WTC11 (cell line): ENCODE results near the gene PFDN5.

Experiments used
- AFF4 ChIP-seq: sonication (generic); formaldehyde crosslinking; IDR thresholded peaks from 2 replicates; pipeline ENCODE4 v1.8.1; 2023; ENCODE audit warnings: mild to moderate bottlenecking, missing genetic modification reagents, borderline replicate concordance
- CREM ChIP-seq: sonication (generic); formaldehyde crosslinking; IDR thresholded peaks from 2 replicates; pipeline ENCODE4 v1.8.1; 2022; ENCODE audit warnings: mild to moderate bottlenecking, missing genetic modification reagents, moderate library complexity
- ETV6 ChIP-seq: sonication (generic); formaldehyde crosslinking; IDR thresholded peaks from 2 replicates; pipeline ENCODE4 v1.8.1; 2022; ENCODE audit warnings: mild to moderate bottlenecking, missing genetic modification reagents
- FOXJ3 ChIP-seq: sonication (generic); formaldehyde crosslinking; IDR thresholded peaks from 2 replicates; pipeline ENCODE4 v1.9.0; 2021; ENCODE audit warnings: missing genetic modification reagents, mild to moderate bottlenecking, borderline replicate concordance
- JUN ChIP-seq: sonication (generic); formaldehyde crosslinking; IDR thresholded peaks from 2 replicates; pipeline ENCODE4 v1.8.0; 2023; ENCODE audit warnings: mild to moderate bottlenecking, missing genetic modification reagents
- NFE2L1 ChIP-seq: sonication (generic); formaldehyde crosslinking; IDR thresholded peaks from 2 replicates; pipeline ENCODE4 v1.8.1; 2023; ENCODE audit warnings: missing genetic modification reagents
- TEAD4 ChIP-seq: sonication (generic); formaldehyde crosslinking; IDR thresholded peaks from 2 replicates; pipeline ENCODE4 v1.8.0; 2022; ENCODE audit warnings: mild to moderate bottlenecking, missing genetic modification reagents
- TF ChIP-seq, protein P1 (sequence below): fragments of 200-600 bp; IDR thresholded peaks from 2 replicates; pipeline ENCODE4 v1.8.0; 2022; ENCODE audit warnings: antibody characterized with exemption
- TF ChIP-seq, protein P2 (sequence below): sonication (generic); formaldehyde crosslinking; IDR thresholded peaks from 2 replicates; pipeline ENCODE4 v1.8.0; 2022; ENCODE audit warnings: mild to moderate bottlenecking, missing genetic modification reagents

DNA sequence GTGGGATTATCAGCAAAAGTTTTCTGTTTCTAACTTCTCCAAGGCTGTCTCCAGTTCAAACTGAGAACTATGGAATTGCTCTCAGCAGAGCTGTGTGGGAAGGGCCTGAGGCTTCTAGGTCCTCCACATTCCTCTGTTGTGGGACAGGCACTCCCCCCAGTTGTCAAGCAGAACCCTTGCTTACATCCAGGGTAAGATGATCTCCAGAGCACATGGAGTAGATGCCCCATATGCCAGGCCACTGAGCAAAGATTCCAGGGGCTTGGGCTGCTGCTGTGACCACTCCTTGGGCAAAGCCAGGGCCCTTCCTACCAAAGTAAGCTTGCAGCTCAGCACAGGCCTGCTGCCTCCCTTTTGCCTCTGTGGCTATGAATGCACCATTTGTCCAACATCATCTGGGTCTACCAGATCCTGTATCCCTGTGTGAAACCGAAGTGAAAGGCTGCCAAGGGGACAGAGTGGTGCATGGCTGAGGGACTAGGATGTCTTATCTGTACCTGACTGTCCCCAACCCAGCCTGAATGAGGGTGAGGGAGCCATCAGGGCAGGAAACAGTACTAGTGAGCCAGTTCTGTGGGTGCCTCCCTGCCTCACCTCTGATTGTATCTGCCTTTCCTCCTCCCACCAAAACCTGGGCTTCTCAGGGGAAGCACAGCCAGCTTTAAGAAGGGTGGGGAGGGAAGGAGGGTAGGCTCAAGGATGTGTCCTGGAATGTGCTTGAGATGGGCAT lies 40.4 kb upstream of the PFDN5 start:
- TF ChIP-seq, protein P1, sequence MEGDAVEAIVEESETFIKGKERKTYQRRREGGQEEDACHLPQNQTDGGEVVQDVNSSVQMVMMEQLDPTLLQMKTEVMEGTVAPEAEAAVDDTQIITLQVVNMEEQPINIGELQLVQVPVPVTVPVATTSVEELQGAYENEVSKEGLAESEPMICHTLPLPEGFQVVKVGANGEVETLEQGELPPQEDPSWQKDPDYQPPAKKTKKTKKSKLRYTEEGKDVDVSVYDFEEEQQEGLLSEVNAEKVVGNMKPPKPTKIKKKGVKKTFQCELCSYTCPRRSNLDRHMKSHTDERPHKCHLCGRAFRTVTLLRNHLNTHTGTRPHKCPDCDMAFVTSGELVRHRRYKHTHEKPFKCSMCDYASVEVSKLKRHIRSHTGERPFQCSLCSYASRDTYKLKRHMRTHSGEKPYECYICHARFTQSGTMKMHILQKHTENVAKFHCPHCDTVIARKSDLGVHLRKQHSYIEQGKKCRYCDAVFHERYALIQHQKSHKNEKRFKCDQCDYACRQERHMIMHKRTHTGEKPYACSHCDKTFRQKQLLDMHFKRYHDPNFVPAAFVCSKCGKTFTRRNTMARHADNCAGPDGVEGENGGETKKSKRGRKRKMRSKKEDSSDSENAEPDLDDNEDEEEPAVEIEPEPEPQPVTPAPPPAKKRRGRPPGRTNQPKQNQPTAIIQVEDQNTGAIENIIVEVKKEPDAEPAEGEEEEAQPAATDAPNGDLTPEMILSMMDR = no peak
- TF ChIP-seq, protein P2, sequence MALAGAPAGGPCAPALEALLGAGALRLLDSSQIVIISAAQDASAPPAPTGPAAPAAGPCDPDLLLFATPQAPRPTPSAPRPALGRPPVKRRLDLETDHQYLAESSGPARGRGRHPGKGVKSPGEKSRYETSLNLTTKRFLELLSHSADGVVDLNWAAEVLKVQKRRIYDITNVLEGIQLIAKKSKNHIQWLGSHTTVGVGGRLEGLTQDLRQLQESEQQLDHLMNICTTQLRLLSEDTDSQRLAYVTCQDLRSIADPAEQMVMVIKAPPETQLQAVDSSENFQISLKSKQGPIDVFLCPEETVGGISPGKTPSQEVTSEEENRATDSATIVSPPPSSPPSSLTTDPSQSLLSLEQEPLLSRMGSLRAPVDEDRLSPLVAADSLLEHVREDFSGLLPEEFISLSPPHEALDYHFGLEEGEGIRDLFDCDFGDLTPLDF = no peak
- TF ChIP-seq CREM (no peak), ETV6 (CRISPR knock-in tag) (no peak), TEAD4 (CRISPR knock-in tag) (no peak), FOXJ3 (CRISPR knock-in tag) (no peak), JUN (CRISPR knock-in tag) (no peak), AFF4 (CRISPR knock-in tag) (no peak), NFE2L1 (CRISPR knock-in tag) (no peak)
